NT2/D1 (cell line): ENCODE data around the gene MT1B.

Experiments used
- DNase-seq: peaks from one replicate; pipeline ENCODE4 v3.0.0-alpha.2; 2011; ENCODE audit warnings: low read depth, low spot score
- H3K27me3 ChIP-seq: 2 replicates; pipeline ENCODE4 v1.6.0; 2011; ENCODE audit warnings: mild to moderate bottlenecking; ENCODE audit not compliant: insufficient read length, insufficient read depth
- H3K36me3 ChIP-seq: 2 replicates; pipeline ENCODE4 v1.6.1; 2011; ENCODE audit warnings: mild to moderate bottlenecking, low read length, mixed read lengths; ENCODE audit not compliant: insufficient read depth, insufficient read length
- H3K4me1 ChIP-seq: 2 replicates; pipeline ENCODE4 v1.5.1; 2011; ENCODE audit not compliant: insufficient read depth, insufficient read length
- H3K4me3 ChIP-seq: 2 replicates; pipeline ENCODE4 v1.5.1; 2011; ENCODE audit warnings: low read depth; ENCODE audit not compliant: insufficient read length
- H3K9ac ChIP-seq: 2 replicates; pipeline ENCODE4 v1.6.0; 2011; ENCODE audit warnings: low read depth; ENCODE audit not compliant: insufficient read length
- H3K9me3 ChIP-seq: 2 replicates; pipeline ENCODE4 v1.5.1; 2011; ENCODE audit warnings: mild to moderate bottlenecking, low read length; ENCODE audit not compliant: insufficient read depth
- SUZ12 ChIP-seq: IDR thresholded peaks from 2 replicates; pipeline ENCODE4 v1.6.1; 2011; ENCODE audit not compliant: insufficient read length, insufficient read depth; ENCODE audit errors: extremely low read depth
- YY1 ChIP-seq: IDR thresholded peaks from 2 replicates; pipeline ENCODE4 v1.6.1; 2011; ENCODE audit not compliant: insufficient read length, insufficient read depth
- ZNF274 ChIP-seq: IDR thresholded peaks from 2 replicates; pipeline ENCODE4 v1.6.1; 2011; ENCODE audit warnings: mild to moderate bottlenecking, low read depth, low read length

MT1B gene

GRCh38 chr16:56689171-56689570 is 37.5 kb downstream of the MT1B start:
- Histone ChIP-seq H3K4me1 (peaks cover 2% of the 10 kb centered on the region), H3K9ac (no peak overlapping the region), H3K27me3 (no peaks in the 10 kb centered on the region), H3K9me3 (no peaks in the 10 kb centered on the region), H3K4me3 (no peak overlapping the region), H3K36me3 (peaks cover 20% of the 10 kb centered on the region)
- DNase-seq = no peak
- TF ChIP-seq SUZ12 = no peak
- TF ChIP-seq ZNF274 = no peak
- no peak for TF ChIP-seq YY1

- Histone ChIP-seq H3K27me3 (no peaks in the 10 kb centered on the region), H3K9ac (no peak overlapping the region)
- DNase-seq = no peak
Observed at GRCh38 chr16:56690420-56691122, 38.9 kb downstream of the MT1B start.

GRCh38 chr16:56691885-56692284 is 40.2 kb downstream of the MT1B start:
- Histone ChIP-seq H3K27me3 (no peaks in the 10 kb centered on the region), H3K4me1 (peaks cover 2% of the 10 kb centered on the region), H3K9ac (no peak overlapping the region), H3K9me3 (peaks cover 8% of the 10 kb centered on the region; the same call in 1 of the 2 replicates), H3K4me3 (no peak overlapping the region), H3K36me3 (no peaks in the 10 kb centered on the region)
- TF ChIP-seq YY1 (no peak), SUZ12 (no peak), ZNF274 (no peak)
- no peak for DNase-seq

More at GRCh38 chr16:56690420-56691122, 38.9 kb downstream of the MT1B start:
- Histone ChIP-seq H3K9me3 (peaks cover 5% of the 10 kb centered on the region; the same call in 1 of the 2 replicates), H3K4me1 (peaks cover 2% of the 10 kb centered on the region), H3K4me3 (no peak overlapping the region), H3K36me3 (peaks cover 6% of the 10 kb centered on the region)
- no peak for TF ChIP-seq ZNF274
- TF ChIP-seq SUZ12 = no peak
- TF ChIP-seq YY1 = no peak

GRCh38 chr16:56695246-56695645 is 43.6 kb downstream of the MT1B start:
- TF ChIP-seq SUZ12 (no peak), YY1 (no peak), ZNF274 (no peak)
- Histone ChIP-seq H3K36me3 (no peaks in the 10 kb centered on the region), H3K9ac (no peak overlapping the region), H3K4me3 (no peak overlapping the region), H3K4me1 (no peaks in the 10 kb centered on the region), H3K27me3 (no peaks in the 10 kb centered on the region), H3K9me3 (peaks cover 8% of the 10 kb centered on the region; the same call in 1 of the 2 replicates)
- DNase-seq = no peak

GRCh38 chr16:56697456-56698155 is 45.9 kb downstream of the MT1B start:
- DNase-seq = no peak
- no peak for TF ChIP-seq YY1
- TF ChIP-seq SUZ12 = no peak
- no peak for TF ChIP-seq ZNF274
- no peak overlapping the region for H3K9ac ChIP-seq

GRCh38 chr16:56700195-56700594 is 48.5 kb downstream of the MT1B start:
- H3K27me3 ChIP-seq = no peaks in the 10 kb centered on the region
- peaks cover 6% of the 10 kb centered on the region; the same call in 1 of the 2 replicates for H3K9me3 ChIP-seq
- no peaks in the 10 kb centered on the region for H3K36me3 ChIP-seq
- no peak for TF ChIP-seq YY1
- no peak for TF ChIP-seq ZNF274
- TF ChIP-seq SUZ12 = no peak
- no peak overlapping the region for H3K9ac ChIP-seq
- no peak for DNase-seq
- H3K4me3 ChIP-seq = no peak overlapping the region
- H3K4me1 ChIP-seq = no peaks in the 10 kb centered on the region

More at GRCh38 chr16:56697456-56698155, 45.9 kb downstream of the MT1B start:
- Histone ChIP-seq H3K4me1 (no peaks in the 10 kb centered on the region), H3K27me3 (no peaks in the 10 kb centered on the region), H3K9me3 (peaks cover 8% of the 10 kb centered on the region; the same call in 1 of the 2 replicates), H3K36me3 (no peaks in the 10 kb centered on the region), H3K4me3 (no peak overlapping the region)

GRCh38 chr16:56700631-56701030 is 48.9 kb downstream of the MT1B start:
- Histone ChIP-seq H3K4me1 (no peaks in the 10 kb centered on the region), H3K27me3 (no peaks in the 10 kb centered on the region), H3K9ac (no peak overlapping the region), H3K9me3 (0 out of 2 replicates have a peak, but pooled peaks cover 2% of the 10 kb centered on the region), H3K36me3 (no peaks in the 10 kb centered on the region), H3K4me3 (no peak overlapping the region)
- TF ChIP-seq YY1 (no peak), SUZ12 (no peak), ZNF274 (no peak)
- no peak for DNase-seq
